H9 (cell line): ENCODE measurements around the gene KCNIP1. TPM values are rescaled to one million over a fixed set of nuclear protein-coding genes. Genes with fewer than 3 reads are reported as not detected.

Source experiments
- DNase-seq: peaks from one replicate; pipeline ENCODE4 v3.0.0-alpha.2; 2017
- H2AFZ ChIP-seq: one replicate; pipeline ENCODE4 v1.6.1; 2013; ENCODE audit warnings: mild to moderate bottlenecking, low read length, control low read depth, moderate library complexity
- H2AK5ac ChIP-seq: 2 replicates; pipeline ENCODE4 v1.6.1; 2013; ENCODE audit warnings: low read length, control low read depth, mixed read lengths; ENCODE audit not compliant: insufficient read length
- H2BK120ac ChIP-seq: one replicate; pipeline ENCODE4 v1.6.1; 2013; ENCODE audit warnings: low read depth, mild to moderate bottlenecking, low read length, control low read depth, inconsistent platforms; ENCODE audit not compliant: poor library complexity, severe bottlenecking
- H2BK12ac ChIP-seq: 2 replicates; pipeline ENCODE4 v1.6.1; 2013; ENCODE audit warnings: low read length, control low read depth, mixed read lengths, low read depth; ENCODE audit not compliant: insufficient read length
- H2BK15ac ChIP-seq: 2 replicates; pipeline ENCODE4 v1.6.1; 2013; ENCODE audit warnings: low read depth, low read length, control low read depth
- H2BK20ac ChIP-seq: one replicate; pipeline ENCODE4 v1.6.1; 2013; ENCODE audit warnings: low read depth, mild to moderate bottlenecking, low read length, control low read depth, inconsistent platforms; ENCODE audit not compliant: poor library complexity, severe bottlenecking
- H2BK5ac ChIP-seq: 2 replicates; pipeline ENCODE4 v1.6.1; 2013; ENCODE audit warnings: low read length, control low read depth, mixed read lengths; ENCODE audit not compliant: insufficient read length
- H3K14ac ChIP-seq: 2 replicates; pipeline ENCODE4 v1.6.1; 2013; ENCODE audit warnings: low read length, control low read depth; ENCODE audit not compliant: insufficient read depth
- H3K18ac ChIP-seq: 2 replicates; pipeline ENCODE4 v1.6.1; 2013; ENCODE audit warnings: low read depth, mild to moderate bottlenecking, mixed read lengths, low read length, control low read depth; ENCODE audit not compliant: insufficient read length
- H3K23ac ChIP-seq: 2 replicates; pipeline ENCODE4 v1.6.1; 2013; ENCODE audit warnings: low read length, control low read depth, mixed read lengths, low read depth; ENCODE audit not compliant: insufficient read length
- H3K23me2 ChIP-seq: 2 replicates; pipeline ENCODE4 v1.6.1; 2013; ENCODE audit warnings: low read depth, mild to moderate bottlenecking, mixed read lengths, low read length, control low read depth; ENCODE audit not compliant: insufficient read length, poor library complexity, severe bottlenecking
- H3K27ac ChIP-seq: 2 replicates; pipeline ENCODE4 v1.5.1; 2013; ENCODE audit warnings: low read length, control low read depth, mixed read lengths, low read depth; ENCODE audit not compliant: insufficient read length
- H3K27me3 ChIP-seq: 2 replicates; pipeline ENCODE4 v1.6.1; 2013; ENCODE audit warnings: low read length, control low read depth, inconsistent platforms; ENCODE audit not compliant: insufficient read depth
- H3K4ac ChIP-seq: 2 replicates; pipeline ENCODE4 v1.6.1; 2013; ENCODE audit warnings: low read depth, mild to moderate bottlenecking, control low read depth, inconsistent platforms, low read length, moderate library complexity
- H3K4me1 ChIP-seq: 2 replicates; pipeline ENCODE4 v1.6.1; 2013; ENCODE audit warnings: low read length, control low read depth, inconsistent platforms; ENCODE audit not compliant: insufficient read depth
- H3K4me2 ChIP-seq: 2 replicates; pipeline ENCODE4 v1.6.1; 2013; ENCODE audit warnings: low read length, control low read depth, mixed read lengths; ENCODE audit not compliant: insufficient read length, insufficient read depth
- H3K56ac ChIP-seq: 2 replicates; pipeline ENCODE4 v1.6.1; 2013; ENCODE audit warnings: low read depth, mild to moderate bottlenecking, mixed read lengths, low read length, control low read depth; ENCODE audit not compliant: insufficient read length
- H3K79me1 ChIP-seq: 2 replicates; pipeline ENCODE4 v1.6.1; 2013; ENCODE audit warnings: low read depth, mild to moderate bottlenecking, moderate library complexity, low read length, control low read depth, inconsistent platforms; ENCODE audit not compliant: insufficient read depth, poor library complexity, severe bottlenecking
- H3K79me2 ChIP-seq: 2 replicates; pipeline ENCODE4 v1.6.1; 2013; ENCODE audit warnings: low read length, control low read depth, inconsistent platforms; ENCODE audit not compliant: insufficient read depth
- H3K9ac ChIP-seq: 2 replicates; pipeline ENCODE4 v1.6.1; 2013; ENCODE audit warnings: low read length, control low read depth, mixed read lengths; ENCODE audit not compliant: insufficient read length; ENCODE audit errors: extremely low read depth
- H3K9me3 ChIP-seq: one replicate; pipeline ENCODE4 v1.6.1; 2013; ENCODE audit warnings: low read depth, low read length, inconsistent platforms; ENCODE audit not compliant: control insufficient read depth
- H3T11ph ChIP-seq: one replicate; pipeline ENCODE4 v1.6.1; 2013; ENCODE audit warnings: mild to moderate bottlenecking, low read length, control low read depth, inconsistent platforms
- H4K20me1 ChIP-seq: one replicate; pipeline ENCODE4 v1.6.1; 2013; ENCODE audit not compliant: control insufficient read depth, insufficient read length, insufficient read depth
- H4K5ac ChIP-seq: 2 replicates; pipeline ENCODE4 v1.6.1; 2013; ENCODE audit warnings: low read depth, mild to moderate bottlenecking, mixed read lengths, low read length, control low read depth; ENCODE audit not compliant: insufficient read length
- H4K8ac ChIP-seq: replicated peaks from 2 replicates; pipeline ENCODE4 v1.6.1; 2013; ENCODE audit warnings: low read length, control low read depth, mixed read lengths, low read depth; ENCODE audit not compliant: insufficient read length
- H4K91ac ChIP-seq: 2 replicates; pipeline ENCODE4 v1.6.1; 2013; ENCODE audit warnings: low read depth, mild to moderate bottlenecking, moderate library complexity, mixed read lengths, low read length, control low read depth; ENCODE audit not compliant: insufficient read length
- H3K27ac Mint-ChIP-seq, 3 experiments: 2 replicates in 2 of 3; 3 replicates in 1 of 3; pipeline ENCODE4 v1.8.0; 2020 to 2021; ENCODE audit warnings: mixed read lengths in 3 of 3, mild to moderate bottlenecking in 1 of 3, moderate library complexity in 1 of 3
- H3K27me3 Mint-ChIP-seq: 2 replicates; pipeline ENCODE4 v1.8.0; 2021; ENCODE audit warnings: low read depth, mild to moderate bottlenecking, moderate library complexity, mixed read lengths
- H3K36me3 Mint-ChIP-seq, 3 experiments: 2 replicates in 2 of 3; 3 replicates in 1 of 3; pipeline ENCODE4 v1.8.0; 2020 to 2021; ENCODE audit warnings: low read depth in 3 of 3, mixed read lengths in 3 of 3; ENCODE audit not compliant: insufficient read depth in 1 of 3
- H3K4me1 Mint-ChIP-seq, 2 experiments: 2 replicates each; pipeline ENCODE4 v1.8.0; 2020; ENCODE audit warnings: mixed read lengths in 2 of 2
- H3K4me3 Mint-ChIP-seq, 2 experiments: 2 replicates in 1 of 2; 3 replicates in 1 of 2; pipeline ENCODE4 v1.8.0; 2020 to 2021; ENCODE audit warnings: mild to moderate bottlenecking in 2 of 2, mixed read lengths in 2 of 2, moderate library complexity in 1 of 2
- H3K9me3 Mint-ChIP-seq, 2 experiments: 2 replicates in 1 of 2; 3 replicates in 1 of 2; pipeline ENCODE4 v1.8.0; 2020; ENCODE audit warnings: mild to moderate bottlenecking in 2 of 2, mixed read lengths in 2 of 2, moderate library complexity in 1 of 2
- CTCF ChIP-seq: fragments of 200-600 bp; sonication (generic); conservative IDR thresholded peaks from 3 replicates; pipeline ENCODE4 v1.8.0; 2021; ENCODE audit warnings: antibody characterized with exemption, mild to moderate bottlenecking
- WGBS: extraction: QIAGEN DNeasy Blood & Tissue Kit; methylation state at CpG from one replicate; pipeline ENCODE4 v1.1.7; 2013; ENCODE audit warnings: missing lambda C conversion rate, low lambda C conversion rate, mixed read lengths; ENCODE audit not compliant: insufficient read length; ENCODE audit errors: extremely low coverage; 5-methylcytosine and 5-hydroxymethylcytosine counted together
- total RNA-seq: library from RNA; stranded (reverse); gene quantifications from 2 replicates; pipeline ENCODE4 v1.2.1, GENCODE V29; 2021

Gene KCNIP1
- total RNA-seq, 1 experiment from 2014 or later: 0.63 TPM

- Histone ChIP-seq H4K5ac (no peak overlapping the region), H4K8ac (no peak overlapping the region), H2AK5ac (no peak overlapping the region), H4K20me1 (no peaks in the 10 kb centered on the region), H3K4me2 (no peak overlapping the region), H4K91ac (no peak overlapping the region), H3K4me1 (peaks cover 10% of the 10 kb centered on the region), H2BK12ac (no peak overlapping the region), H3K4ac (no peak overlapping the region), H3K9me3 (no peaks in the 10 kb centered on the region), H3K9ac (no peak overlapping the region), H2BK15ac (no peak overlapping the region), H2BK120ac (no peak overlapping the region), H2BK20ac (no peak overlapping the region), H3K23me2 (peaks cover 9% of the 10 kb centered on the region), H3K23ac (no peak overlapping the region), H3K27me3 (no peaks in the 10 kb centered on the region), H3K56ac (no peak overlapping the region), H3K18ac (no peak overlapping the region), H3K14ac (no peak overlapping the region), H3K79me1 (no peaks in the 10 kb centered on the region), H3T11ph (no peak overlapping the region), H2AFZ (no peak overlapping the region), H3K79me2 (no peaks in the 10 kb centered on the region), H2BK5ac (no peak overlapping the region), H3K27ac (no peak overlapping the region)
- peaks cover 35 to 48% of the 10 kb centered on the region in 2 experiments for H3K4me1 Mint-ChIP-seq
- H3K9me3 Mint-ChIP-seq: no peaks in the 10 kb centered on the region
- peaks cover 21% of the 10 kb centered on the region for H3K27me3 Mint-ChIP-seq
- no CpG with 5 or more reads among the region's 7 CpGs for WGBS
- H3K4me3 Mint-ChIP-seq: no peak overlapping the region
- no peaks in the 10 kb centered on the region for H3K36me3 Mint-ChIP-seq
- TF ChIP-seq CTCF: no peak
- H3K27ac Mint-ChIP-seq: no peak overlapping the region
- no peak for DNase-seq
Observed at GRCh38 chr5:170629566-170630175, 125.9 kb downstream of the KCNIP1 start.
